Measurements from ENCODE around the gene SKOR1.

- TF ChIP-seq EZH2 (IDR thresholded peaks at IDR 0.05; ENCODE audit: insufficient read depth, poor library complexity, severe bottlenecking): no peak
- no peak for TF ChIP-seq EZH2phosphoT487 (IDR thresholded peaks at IDR 0.05; ENCODE audit: insufficient read depth, low read depth)
These were observed 27.1 kb downstream of the SKOR1 start for GRCh38 chr15:67852418-67852817.

Measured in GM23248 (cell line).